T-cell (primary cell): ENCODE data around the gene GPC5. TPM values are rescaled to one million over a fixed set of nuclear protein-coding genes. Genes with fewer than 3 reads are reported as not detected.

Experiments
- ATAC-seq, 4 experiments: fragments of 200-7000 bp in 3 of 4; fragments of 150-1000 bp in 1 of 4; cut with Tn5 transposase; replicated peaks in 1 of 4; 1 replicate in 3 of 4; 2 replicates in 1 of 4; pipeline ENCODE4 v1.10.0; 2021; ENCODE audit warnings: moderate library complexity in 3 of 4, mild to moderate bottlenecking in 2 of 4, moderate number of reproducible peaks in 1 of 4
- CTCF ChIA-PET, 2 donors: fragments of 300-600 bp; sonication (Branson Sonifier 250); formaldehyde crosslinking; loops; one replicate each; lab custom pipeline; 2022; ENCODE audit warnings: antibody characterized with exemption in 2 of 2; lab: Charles Lee
- POLR2A ChIA-PET, 2 donors: fragments of 300-600 bp; sonication (Branson Sonifier 250); formaldehyde crosslinking; loops; one replicate each; lab custom pipeline; 2022; ENCODE audit warnings: antibody characterized with exemption in 2 of 2; lab: Charles Lee
- DNase-seq, 35 experiments: peaks; one replicate each; pipeline versions ENCODE4 v3.0.0 to v3.0.0-alpha.2; 2013 to 2023
- H3K27ac ChIP-seq: one replicate; pipeline ENCODE4 v1.5.1; 2013; ENCODE audit warnings: low read length
- H3K27me3 ChIP-seq, 2 experiments: replicated peaks in 1 of 2; 1 replicate in 1 of 2; 2 replicates in 1 of 2; pipeline versions ENCODE4 v1.6.1 to v1.7.0; 2013; ENCODE audit warnings: low read length in 1 of 2, mixed read lengths in 1 of 2; ENCODE audit not compliant: control insufficient read depth in 2 of 2, insufficient read depth in 2 of 2; ENCODE audit errors: extremely low read depth in 1 of 2
- H3K36me3 ChIP-seq, 2 donors: 1 replicate in 1 of 2; 2 replicates in 1 of 2; pipeline versions ENCODE4 v1.6.1 to v1.7.0; 2013; ENCODE audit warnings: low read length in 1 of 2; ENCODE audit not compliant: control insufficient read depth in 2 of 2, insufficient read depth in 1 of 2; ENCODE audit errors: extremely low read depth in 1 of 2
- H3K4me1 ChIP-seq, 2 experiments: 1 replicate in 1 of 2; 2 replicates in 1 of 2; pipeline versions ENCODE4 v1.6.1 to v1.7.0; 2013; ENCODE audit warnings: low read length in 2 of 2, mixed read lengths in 1 of 2; ENCODE audit not compliant: insufficient read depth in 2 of 2, control insufficient read depth in 1 of 2; ENCODE audit errors: extremely low read depth in 1 of 2
- H3K4me3 ChIP-seq, 2 donors: 1 replicate in 1 of 2; 2 replicates in 1 of 2; pipeline versions ENCODE4 v1.5.1 to v1.7.0; 2013; ENCODE audit warnings: mild to moderate bottlenecking in 2 of 2, low read length in 1 of 2, moderate library complexity in 1 of 2; ENCODE audit not compliant: control insufficient read depth in 1 of 2; ENCODE audit errors: extremely low read depth in 1 of 2
- H3K9me3 ChIP-seq: 2 replicates; pipeline ENCODE4 v1.7.0; 2013
- H3K27ac Mint-ChIP-seq, 2 donors: one replicate each; pipeline ENCODE4 v1.8.0; 2020 to 2021; ENCODE audit warnings: mild to moderate bottlenecking in 2 of 2, mixed read lengths in 2 of 2
- H3K27me3 Mint-ChIP-seq, 2 donors: one replicate each; pipeline ENCODE4 v1.8.0; 2021 to 2022; ENCODE audit warnings: mixed read lengths in 2 of 2
- H3K36me3 Mint-ChIP-seq: one replicate; pipeline ENCODE4 v1.8.0; 2021; ENCODE audit warnings: mixed read lengths
- H3K4me1 Mint-ChIP-seq, 3 donors: one replicate each; pipeline ENCODE4 v1.8.0; 2020 to 2022; ENCODE audit warnings: mixed read lengths in 3 of 3, mild to moderate bottlenecking in 1 of 3
- H3K4me3 Mint-ChIP-seq, 3 donors: one replicate each; pipeline ENCODE4 v1.8.0; 2020 to 2022; ENCODE audit warnings: mild to moderate bottlenecking in 3 of 3, mixed read lengths in 3 of 3, moderate library complexity in 3 of 3
- H3K9me3 Mint-ChIP-seq, 3 donors: one replicate each; pipeline ENCODE4 v1.8.0; 2020 to 2022; ENCODE audit warnings: mixed read lengths in 3 of 3
- WGBS: methylation state at CpG from one replicate; pipeline ENCODE4 v1.1.5; 2013; ENCODE audit warnings: missing lambda C conversion rate; ENCODE audit not compliant: insufficient coverage; 5-methylcytosine and 5-hydroxymethylcytosine counted together
- total RNA-seq, 35 experiments: library from RNA in 6 of 35; stranded (reverse) in 6 of 35; fragments of 120-200 nt in 1 of 35; gene quantifications; one replicate each; pipeline versions ENCODE4 v1.2.1 to v1.2.4 and lab custom pipeline; 2013 to 2026

GPC5 gene
- total RNA-seq, 5 donors from 2014 or later (not counting 1 experiment from before 2014, with no cell fraction given), result 0.12 to 0.39 (median 0.26) TPM

- H3K36me3 ChIP-seq, result no peaks in the 10 kb centered on the region
- ChIA-PET CTCF (no interaction called here), POLR2A (no interaction called here)
- Mint-ChIP-seq H3K9me3 (peaks cover 0 to 8% (median 0%) of the 10 kb centered on the region in 3 donors), H3K27me3 (no peaks in the 10 kb centered on the region), H3K36me3 (no peaks in the 10 kb centered on the region), H3K27ac (no peak overlapping the region), H3K4me1 (no peaks in the 10 kb centered on the region), H3K4me3 (no peak overlapping the region)
- H3K27me3 ChIP-seq, result no peaks in the 10 kb centered on the region
- ATAC-seq (no peak), DNase-seq (no peak)
- H3K9me3 ChIP-seq, result no peaks in the 10 kb centered on the region
- no peak overlapping the region for H3K27ac ChIP-seq
- no peaks in the 10 kb centered on the region for H3K4me1 ChIP-seq
- WGBS, result 56% methylated on average over 2 of the region's 2 CpGs
- no peak overlapping the region for H3K4me3 ChIP-seq
Observed at GRCh38 chr13:91643394-91643793, 245.0 kb downstream of the GPC5 start.

GRCh38 chr13:91644806-91645205 is 246.4 kb downstream of the GPC5 start:
- H3K27me3 Mint-ChIP-seq, result no peaks in the 10 kb centered on the region
- CTCF ChIA-PET, result no interaction called here
- Histone ChIP-seq H3K27me3 (no peaks in the 10 kb centered on the region), H3K36me3 (no peaks in the 10 kb centered on the region), H3K4me3 (no peak overlapping the region), H3K4me1 (no peaks in the 10 kb centered on the region), H3K9me3 (no peaks in the 10 kb centered on the region), H3K27ac (no peak overlapping the region)
- DNase-seq, result no peak
- POLR2A ChIA-PET, result no interaction called here
- peaks cover 0 to 5% (median 3%) of the 10 kb centered on the region in 3 donors for H3K9me3 Mint-ChIP-seq
- H3K4me3 Mint-ChIP-seq, result no peak overlapping the region
- no peak for ATAC-seq
- H3K27ac Mint-ChIP-seq, result no peak overlapping the region
- no peaks in the 10 kb centered on the region for H3K36me3 Mint-ChIP-seq
- no peaks in the 10 kb centered on the region for H3K4me1 Mint-ChIP-seq

- Histone ChIP-seq H3K27me3 (no peaks in the 10 kb centered on the region), H3K27ac (no peak overlapping the region), H3K36me3 (no peaks in the 10 kb centered on the region), H3K9me3 (no peaks in the 10 kb centered on the region), H3K4me3 (no peak overlapping the region), H3K4me1 (no peaks in the 10 kb centered on the region)
- no peaks in the 10 kb centered on the region for H3K4me1 Mint-ChIP-seq
- no peak overlapping the region for H3K4me3 Mint-ChIP-seq
- ChIA-PET CTCF (no interaction called here), POLR2A (interaction anchor here in 1 of 2 donors (0.5 kb wide), 1 partner anchor 13 kb away, joined by 3 read pairs; no protein-coding TSS in a partner anchor)
- WGBS, result 65% methylated on average over 2 of the region's 3 CpGs
- no peaks in the 10 kb centered on the region for H3K36me3 Mint-ChIP-seq
- DNase-seq (no peak), ATAC-seq (no peak)
- H3K27me3 Mint-ChIP-seq, result no peaks in the 10 kb centered on the region
- no peak overlapping the region for H3K27ac Mint-ChIP-seq
- peaks cover 0 to 3% (median 3%) of the 10 kb centered on the region in 3 donors for H3K9me3 Mint-ChIP-seq
Observed at GRCh38 chr13:91647361-91647990, 249.1 kb downstream of the GPC5 start.

GRCh38 chr13:91648012-91648411 is 249.6 kb downstream of the GPC5 start:
- no peaks in the 10 kb centered on the region for H3K4me1 Mint-ChIP-seq
- H3K9me3 ChIP-seq, result no peaks in the 10 kb centered on the region

GRCh38 chr13:91649456-91649855 is 251.0 kb downstream of the GPC5 start:
- ATAC-seq, result no peak
- no peaks in the 10 kb centered on the region for H3K27me3 Mint-ChIP-seq
- H3K4me3 ChIP-seq, result no peak overlapping the region
- no peaks in the 10 kb centered on the region for H3K4me1 ChIP-seq
- no peak overlapping the region for H3K27ac Mint-ChIP-seq
- H3K4me3 Mint-ChIP-seq, result no peak overlapping the region
- ChIA-PET POLR2A (no interaction called here), CTCF (no interaction called here)
- H3K36me3 Mint-ChIP-seq, result no peaks in the 10 kb centered on the region
- H3K9me3 Mint-ChIP-seq, result peaks cover 0 to 3% (median 0%) of the 10 kb centered on the region in 3 donors
- H3K27me3 ChIP-seq, result no peaks in the 10 kb centered on the region
- no peaks in the 10 kb centered on the region for H3K4me1 Mint-ChIP-seq
- no peaks in the 10 kb centered on the region for H3K36me3 ChIP-seq
- WGBS, result 90% methylated on average over 2 of the region's 2 CpGs
- H3K9me3 ChIP-seq, result no peaks in the 10 kb centered on the region
- DNase-seq, result no peak
- no peak overlapping the region for H3K27ac ChIP-seq

More at GRCh38 chr13:91648012-91648411, 249.6 kb downstream of the GPC5 start:
- Mint-ChIP-seq H3K27ac (no peak overlapping the region), H3K36me3 (no peaks in the 10 kb centered on the region), H3K4me3 (no peak overlapping the region), H3K9me3 (peaks cover 0 to 3% (median 3%) of the 10 kb centered on the region in 3 donors), H3K27me3 (no peaks in the 10 kb centered on the region)
- Histone ChIP-seq H3K4me1 (no peaks in the 10 kb centered on the region), H3K4me3 (no peak overlapping the region), H3K36me3 (no peaks in the 10 kb centered on the region), H3K27ac (no peak overlapping the region), H3K27me3 (no peaks in the 10 kb centered on the region)
- DNase-seq (no peak), ATAC-seq (no peak)
- CTCF ChIA-PET, result no interaction called here
- POLR2A ChIA-PET, result no interaction called here

- Histone ChIP-seq H3K4me1 (no peaks in the 10 kb centered on the region), H3K27ac (no peak overlapping the region), H3K4me3 (no peak overlapping the region), H3K27me3 (no peaks in the 10 kb centered on the region), H3K9me3 (no peaks in the 10 kb centered on the region), H3K36me3 (no peaks in the 10 kb centered on the region)
- no peaks in the 10 kb centered on the region for H3K36me3 Mint-ChIP-seq
- ChIA-PET CTCF (no interaction called here), POLR2A (no interaction called here)
- no peaks in the 10 kb centered on the region for H3K4me1 Mint-ChIP-seq
- peaks cover 0 to 11% (median 3%) of the 10 kb centered on the region in 3 donors for H3K9me3 Mint-ChIP-seq
- no peak for DNase-seq
- H3K4me3 Mint-ChIP-seq, result no peak overlapping the region
- ATAC-seq, result no peak
- no peak overlapping the region for H3K27ac Mint-ChIP-seq
- H3K27me3 Mint-ChIP-seq, result no peaks in the 10 kb centered on the region
- 40% methylated on average over 1 of the region's 10 CpGs for whole genome bisulfite sequencing
Observed at GRCh38 chr13:91652404-91653301, 254.2 kb downstream of the GPC5 start.
